Spleen (tissue), 11 donors: ENCODE measurements around the gene NAGS. TPM values are rescaled to one million over a fixed set of nuclear protein-coding genes. Genes with fewer than 3 reads are reported as not detected.

Source experiments
- DNase-seq: peaks from one replicate; pipeline ENCODE4 v3.0.0-alpha.2; 2020
- H3K27ac ChIP-seq, 8 donors: fragments of 200-600 bp; sonication (generic) in 7 of 8; 1 replicate in 4 of 8; 2 replicates in 4 of 8; pipeline versions ENCODE4 v1.5.0 to v1.8.0; 2016 to 2021; ENCODE audit warnings: inconsistent platforms in 4 of 8, mild to moderate bottlenecking in 4 of 8, moderate library complexity in 1 of 8
- H3K27me3 ChIP-seq, 7 donors: fragments of 200-600 bp; sonication (generic) in 6 of 7; replicated peaks in 1 of 7; 1 replicate in 4 of 7; 2 replicates in 3 of 7; pipeline versions ENCODE4 v1.5.0 to v1.8.0; 2016 to 2021; ENCODE audit warnings: inconsistent platforms in 3 of 7, mild to moderate bottlenecking in 1 of 7
- H3K36me3 ChIP-seq, 6 donors: fragments of 200-600 bp; sonication (generic) in 5 of 6; 1 replicate in 4 of 6; 2 replicates in 2 of 6; pipeline versions ENCODE4 v1.5.0 to v1.8.0; 2016 to 2021; ENCODE audit warnings: inconsistent platforms in 2 of 6
- H3K4me1 ChIP-seq, 6 donors: fragments of 200-600 bp; sonication (generic) in 5 of 6; 1 replicate in 3 of 6; 2 replicates in 3 of 6; pipeline versions ENCODE4 v1.5.0 to v1.8.0; 2016 to 2021; ENCODE audit warnings: inconsistent platforms in 3 of 6
- H3K4me3 ChIP-seq, 8 donors: fragments of 200-600 bp; sonication (generic) in 7 of 8; 1 replicate in 4 of 8; 2 replicates in 4 of 8; pipeline versions ENCODE4 v1.5.0 to v1.8.0; 2016 to 2021; ENCODE audit warnings: inconsistent platforms in 4 of 8, mild to moderate bottlenecking in 4 of 8, moderate library complexity in 2 of 8
- H3K9me3 ChIP-seq, 8 donors: fragments of 200-600 bp; sonication (generic) in 7 of 8; 1 replicate in 4 of 8; 2 replicates in 4 of 8; pipeline versions ENCODE4 v1.5.0 to v1.8.0; 2016 to 2021; ENCODE audit warnings: inconsistent platforms in 4 of 8
- POLR2A ChIP-seq, 3 donors: fragments of 450-650 bp; IDR thresholded peaks; one replicate each; pipeline ENCODE4 v1.5.1; 2017; ENCODE audit warnings: antibody characterized with exemption in 3 of 3, mild to moderate bottlenecking in 1 of 3
- POLR2AphosphoS5 ChIP-seq, 3 donors: sonication (generic); formaldehyde crosslinking; IDR thresholded peaks; one replicate each; pipeline ENCODE4 v1.5.1; 2017; ENCODE audit warnings: antibody characterized with exemption in 3 of 3
- WGBS, 5 donors: extraction: QIAGEN DNeasy Blood & Tissue Kit in 3 of 5; methylation state at CpG; one replicate each; pipeline versions ENCODE4 v1.1.5 to v1.1.7; 2013 to 2018; 5-methylcytosine and 5-hydroxymethylcytosine counted together
- intact Hi-C: fragments of 100-400 bp; cut with DNase I; formaldehyde crosslinking; loops from one replicate; pipeline ENCODE4 v1.15.0; 2023; ENCODE audit warnings: low total_unique reads
- polyA plus RNA-seq, 3 donors: library from polyadenylated mRNA; stranded (reverse); fragments of 200-250 nt; gene quantifications; one replicate each; pipeline ENCODE4 v1.2.1, GENCODE V29; 2013
- total RNA-seq, 7 donors: library from RNA; depleted of rRNA in 3 of 7; stranded (reverse); fragments of >200 nt in 3 of 7; fragmentation: NEBNext Ultra II Directional in 4 of 7; extraction: Animal tissue kit (Norgen Biotek cat#: 25700) in 4 of 7; gene quantifications; one replicate each; pipeline versions ENCODE4 v1.1.0 to v1.2.1, GENCODE V29; 2016 to 2021
- TF ChIP-seq, protein P1 (sequence below), 11 experiments: fragments of 200-600 bp in 7 of 11; fragments of 450-650 bp in 4 of 11; sonication (generic) in 4 of 11; IDR thresholded peaks in 8 of 11; conservative IDR thresholded peaks in 3 of 11; 1 replicate in 7 of 11; 2 replicates in 4 of 11; pipeline versions ENCODE4 v1.4.0 to v1.8.0; 2016 to 2021; ENCODE audit warnings: antibody characterized with exemption in 11 of 11, inconsistent platforms in 4 of 11, mild to moderate bottlenecking in 1 of 11
- donor health status: healthy with polysubstance abuse.
- donor health status: DM: no; HTN: no; CAD: no; lungs with moderate emphysema.
- donor health status: DM: no; HTN: no; CAD: no.
- donor health status: Bipolar disorder and iron deficiency.
- donor health status: healthy.
- donor health status: DM: no; HTN: no; CAD: no.
- donor health status: DM: yes; HTN: yes; CAD: no.

The NAGS gene
- total and polyA plus RNA-seq, 10 donors, result 0.39 to 1.8 (median 0.91) TPM

DNA sequence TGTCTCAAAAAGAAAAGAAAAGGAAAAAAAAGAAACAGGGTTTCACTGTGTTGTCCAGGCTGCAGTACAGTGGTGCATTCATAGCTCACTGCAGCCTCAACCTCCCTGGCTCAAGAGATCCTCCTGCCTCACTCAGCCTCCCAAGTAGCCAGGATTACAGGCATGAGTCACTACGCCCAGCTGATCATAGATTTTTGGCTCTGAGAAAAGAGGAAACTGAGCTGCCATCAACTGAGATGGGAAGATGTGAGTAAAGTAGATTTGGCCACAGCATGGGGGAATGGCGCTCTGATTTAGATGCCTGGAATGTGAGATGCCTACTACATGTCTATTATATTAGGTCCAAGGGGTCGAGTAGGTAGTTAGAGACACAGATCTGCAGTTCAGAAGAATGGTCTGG is 5.9 kb upstream of the NAGS start:
- no peaks in the 10 kb centered on the region for H3K9me3 ChIP-seq
- H3K4me3 ChIP-seq, result no peak overlapping the region
- intact Hi-C loops, result no loop called here
- 68 to 87% (median 75%) methylated on average over 3 of the region's 3 CpGs for WGBS, 5 donors
- no peak overlapping the region for H3K27ac ChIP-seq
- DNase-seq, result no peak
- H3K36me3 ChIP-seq, result no peaks in the 10 kb centered on the region
- TF ChIP-seq, protein P1, sequence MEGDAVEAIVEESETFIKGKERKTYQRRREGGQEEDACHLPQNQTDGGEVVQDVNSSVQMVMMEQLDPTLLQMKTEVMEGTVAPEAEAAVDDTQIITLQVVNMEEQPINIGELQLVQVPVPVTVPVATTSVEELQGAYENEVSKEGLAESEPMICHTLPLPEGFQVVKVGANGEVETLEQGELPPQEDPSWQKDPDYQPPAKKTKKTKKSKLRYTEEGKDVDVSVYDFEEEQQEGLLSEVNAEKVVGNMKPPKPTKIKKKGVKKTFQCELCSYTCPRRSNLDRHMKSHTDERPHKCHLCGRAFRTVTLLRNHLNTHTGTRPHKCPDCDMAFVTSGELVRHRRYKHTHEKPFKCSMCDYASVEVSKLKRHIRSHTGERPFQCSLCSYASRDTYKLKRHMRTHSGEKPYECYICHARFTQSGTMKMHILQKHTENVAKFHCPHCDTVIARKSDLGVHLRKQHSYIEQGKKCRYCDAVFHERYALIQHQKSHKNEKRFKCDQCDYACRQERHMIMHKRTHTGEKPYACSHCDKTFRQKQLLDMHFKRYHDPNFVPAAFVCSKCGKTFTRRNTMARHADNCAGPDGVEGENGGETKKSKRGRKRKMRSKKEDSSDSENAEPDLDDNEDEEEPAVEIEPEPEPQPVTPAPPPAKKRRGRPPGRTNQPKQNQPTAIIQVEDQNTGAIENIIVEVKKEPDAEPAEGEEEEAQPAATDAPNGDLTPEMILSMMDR (IDR thresholded peaks at IDR 0.05 in 8 of 11, conservative IDR thresholded peaks at IDR 0.05 in 3 of 11), result no peak
- no peak for TF ChIP-seq POLR2AphosphoS5 (IDR thresholded peaks at IDR 0.05)
- TF ChIP-seq POLR2A (IDR thresholded peaks at IDR 0.05), result no peak
- H3K27me3 ChIP-seq, result peaks cover 0 to 39% (median 20%) of the 10 kb centered on the region in 7 donors
- peaks cover 0 to 11% (median 7%) of the 10 kb centered on the region in 6 donors for H3K4me1 ChIP-seq

DNA sequence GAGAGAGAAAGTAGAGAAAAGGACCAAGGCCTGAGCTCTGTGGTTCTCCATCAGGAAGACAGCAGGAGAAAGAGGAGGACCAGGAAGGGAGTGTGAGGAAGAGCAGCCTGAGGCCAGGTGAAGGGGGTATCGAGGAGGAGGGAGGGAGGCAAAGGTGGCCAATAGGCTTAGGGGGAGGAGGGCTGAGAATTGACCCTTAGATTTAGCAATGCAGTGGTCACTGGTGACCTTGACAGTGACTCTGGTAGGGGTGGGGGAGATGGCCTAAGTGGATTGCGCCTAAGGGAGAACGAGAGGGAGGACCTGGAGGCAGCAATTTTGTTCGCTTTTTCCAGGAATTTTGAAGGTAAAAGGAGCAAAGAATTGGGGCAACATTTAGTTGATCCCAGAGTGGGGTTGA is 5.4 kb upstream of the NAGS start:
- no peaks in the 10 kb centered on the region for H3K9me3 ChIP-seq
- no peaks in the 10 kb centered on the region for H3K36me3 ChIP-seq
- TF ChIP-seq POLR2A (IDR thresholded peaks at IDR 0.05) (no peak), POLR2AphosphoS5 (IDR thresholded peaks at IDR 0.05) (no peak)
- TF ChIP-seq, protein P1 (IDR thresholded peaks at IDR 0.05 in 8 of 11, conservative IDR thresholded peaks at IDR 0.05 in 3 of 11), result no peak
- no peak overlapping the region for H3K27ac ChIP-seq
- no peak for DNase-seq
- no peak overlapping the region for H3K4me3 ChIP-seq
- intact Hi-C loops, result no loop called here
- peaks cover 0 to 40% (median 20%) of the 10 kb centered on the region in 7 donors for H3K27me3 ChIP-seq
- H3K4me1 ChIP-seq, result peaks cover 0 to 11% (median 7%) of the 10 kb centered on the region in 6 donors
- 77 to 91% (median 81%) methylated on average over 4 of the region's 4 CpGs for WGBS, 5 donors

DNA sequence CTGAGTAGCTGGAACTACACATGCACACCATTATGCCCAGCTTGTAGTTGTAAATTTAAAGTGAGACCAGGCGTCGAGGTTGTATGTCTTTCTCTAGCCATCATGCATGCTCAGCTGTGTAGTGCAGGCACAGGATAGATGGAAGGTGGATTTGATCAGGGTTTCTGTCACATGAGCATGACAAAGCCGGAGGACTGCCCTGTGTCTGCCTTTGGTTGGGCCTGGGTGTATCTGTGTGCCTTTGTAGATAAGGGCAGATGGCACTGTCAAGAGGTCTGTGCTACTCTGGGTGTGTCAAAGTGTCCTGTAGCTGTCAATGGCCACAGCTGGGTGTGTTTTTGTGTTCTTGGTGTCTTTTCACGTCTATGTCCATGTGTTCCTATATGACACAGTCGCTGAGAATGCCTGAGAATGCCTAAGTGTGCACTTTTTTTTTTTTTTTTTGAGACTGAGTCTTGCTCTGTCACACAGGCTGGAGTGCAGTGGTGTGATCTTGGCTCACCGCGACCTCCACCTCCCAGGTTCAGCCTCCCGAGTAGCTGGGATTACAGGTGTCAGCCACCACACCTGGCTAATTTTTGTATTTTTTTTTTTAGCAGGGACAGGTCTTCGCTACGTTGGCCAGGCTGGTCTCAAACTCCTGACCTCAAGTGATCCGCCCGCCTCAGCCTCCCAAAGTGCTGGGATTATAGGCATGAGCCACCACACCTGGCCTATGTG is 4.1 kb upstream of the NAGS start:
- DNase-seq, result no peak
- Histone ChIP-seq H3K27ac (no peak overlapping the region), H3K4me1 (peaks cover 6 to 13% (median 11%) of the 10 kb centered on the region in 6 donors), H3K9me3 (no peaks in the 10 kb centered on the region), H3K36me3 (no peaks in the 10 kb centered on the region), H3K4me3 (no peak overlapping the region), H3K27me3 (peaks cover 3 to 40% (median 29%) of the 10 kb centered on the region in 7 donors)
- TF ChIP-seq, protein P1 (IDR thresholded peaks at IDR 0.05 in 8 of 11, conservative IDR thresholded peaks at IDR 0.05 in 3 of 11), result no peak
- TF ChIP-seq POLR2A (IDR thresholded peaks at IDR 0.05), result no peak
- TF ChIP-seq POLR2AphosphoS5 (IDR thresholded peaks at IDR 0.05), result no peak
- intact Hi-C loops, result no loop called here
- 84 to 92% (median 90%) methylated on average over 10 to 12 of the region's 12 CpGs for WGBS, 5 donors

DNA sequence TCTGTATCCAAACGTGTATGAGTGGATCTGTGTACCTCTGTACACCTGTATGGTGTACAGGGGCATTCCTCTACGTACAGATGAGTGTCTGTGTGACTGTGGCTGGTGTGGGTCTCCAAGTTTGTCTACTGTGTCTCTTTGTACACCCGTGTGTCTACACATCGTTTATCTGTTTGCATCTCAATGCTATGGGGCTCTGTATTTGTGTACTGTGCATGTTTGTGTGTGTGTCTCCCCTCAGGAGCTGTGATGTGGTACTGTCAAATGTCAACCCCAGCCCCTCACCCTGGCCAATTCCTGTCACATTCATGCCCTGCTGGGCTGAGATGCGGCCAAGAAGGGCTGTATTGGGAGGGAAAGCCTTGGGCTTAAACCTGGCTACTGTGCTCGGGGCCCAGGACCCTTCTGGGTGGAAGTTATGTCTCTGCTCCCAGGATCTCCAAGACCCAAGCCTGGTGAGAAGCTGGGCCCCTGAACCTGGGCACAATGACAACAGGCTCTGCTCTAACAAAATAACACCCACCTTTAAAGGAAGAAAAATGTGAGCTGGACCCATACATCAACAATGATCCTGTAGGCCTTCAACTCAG is 3.5 kb upstream of the NAGS start:
- H3K27me3 ChIP-seq, result peaks cover 8 to 45% (median 35%) of the 10 kb centered on the region in 7 donors
- DNase-seq, result no peak
- no peak overlapping the region for H3K27ac ChIP-seq
- intact Hi-C loops, result no loop called here
- no peak overlapping the region for H3K4me3 ChIP-seq
- 79 to 85% (median 81%) methylated on average over 6 of the region's 6 CpGs for WGBS, 5 donors
- TF ChIP-seq, protein P1 (IDR thresholded peaks at IDR 0.05 in 8 of 11, conservative IDR thresholded peaks at IDR 0.05 in 3 of 11), result no peak
- TF ChIP-seq POLR2AphosphoS5 (IDR thresholded peaks at IDR 0.05), result no peak
- TF ChIP-seq POLR2A (IDR thresholded peaks at IDR 0.05), result no peak
- H3K4me1 ChIP-seq, result peaks cover 13 to 19% (median 18%) of the 10 kb centered on the region in 6 donors
- no peaks in the 10 kb centered on the region for H3K9me3 ChIP-seq
- H3K36me3 ChIP-seq, result no peaks in the 10 kb centered on the region
